NCI-H1694 treated with DMSO at 0.1 percent for 48 hours (cell line): ENCODE measurements around the gene SGCB.

Experiments
- DNase-seq: peaks from one replicate; lab custom pipeline; 2025; lab: John Stamatoyannopoulos, UW

SGCB gene

DNA sequence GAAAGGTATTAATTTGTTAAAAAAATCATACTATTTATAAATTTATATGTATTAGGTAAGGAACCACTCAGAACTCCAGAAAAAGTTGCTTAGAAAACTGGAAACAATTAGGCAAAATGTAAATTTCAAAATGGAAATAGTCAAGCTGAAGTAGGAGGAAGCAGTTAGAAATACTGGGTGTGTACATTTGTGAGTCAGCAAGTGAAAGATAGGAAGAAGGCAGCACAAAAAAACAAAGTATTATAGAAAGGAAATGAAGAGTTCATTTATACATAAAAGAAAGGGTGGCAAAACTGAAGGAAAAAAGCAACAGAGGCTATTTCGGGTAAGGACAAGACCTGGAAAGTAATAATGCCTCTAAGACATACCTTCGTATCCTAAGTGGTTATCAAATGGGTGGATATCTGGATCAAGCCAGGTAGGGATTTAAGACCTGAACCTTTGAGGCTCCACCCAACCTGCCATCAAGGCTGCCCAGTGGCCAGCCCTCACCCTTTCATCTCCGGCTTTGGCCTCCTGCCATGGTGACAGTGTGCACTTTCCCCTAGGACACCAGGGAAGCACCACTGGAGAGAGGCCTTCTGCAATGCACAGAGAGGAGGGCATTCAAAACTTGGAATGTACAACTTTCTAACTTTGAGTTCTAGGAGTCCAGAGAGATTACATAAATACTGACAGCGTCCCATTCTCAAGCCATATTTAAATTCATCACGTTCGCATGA lies 18.0 kb downstream of the SGCB start, which contains the start of gene LRRC66:
TSS of gene LRRC66 (minus strand) at position 428 of the 722 bp plus-strand sequence. CDS start 2,750 bp downstream, outside the sequence.
- DNase-seq: no peak

DNA sequence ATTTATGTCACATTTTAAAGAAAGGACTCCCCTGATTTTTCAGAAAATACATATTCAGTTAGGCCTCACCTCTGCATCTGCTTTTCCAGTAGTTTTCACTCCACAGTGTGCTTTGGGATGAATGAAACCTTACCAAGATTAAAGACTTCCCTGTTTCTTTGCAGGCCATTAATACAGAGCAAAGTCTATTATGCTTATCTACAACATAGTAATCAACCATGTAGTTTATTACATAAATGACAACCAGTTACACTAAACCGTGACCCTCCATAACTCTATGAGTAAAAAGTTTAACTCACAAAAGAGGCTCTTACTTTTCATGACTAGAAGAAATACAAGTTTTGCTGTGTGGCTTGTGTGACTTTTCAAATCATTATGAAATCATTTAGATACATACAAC lies 20.3 kb downstream of the SGCB start:
- no peak for DNase-seq

DNA sequence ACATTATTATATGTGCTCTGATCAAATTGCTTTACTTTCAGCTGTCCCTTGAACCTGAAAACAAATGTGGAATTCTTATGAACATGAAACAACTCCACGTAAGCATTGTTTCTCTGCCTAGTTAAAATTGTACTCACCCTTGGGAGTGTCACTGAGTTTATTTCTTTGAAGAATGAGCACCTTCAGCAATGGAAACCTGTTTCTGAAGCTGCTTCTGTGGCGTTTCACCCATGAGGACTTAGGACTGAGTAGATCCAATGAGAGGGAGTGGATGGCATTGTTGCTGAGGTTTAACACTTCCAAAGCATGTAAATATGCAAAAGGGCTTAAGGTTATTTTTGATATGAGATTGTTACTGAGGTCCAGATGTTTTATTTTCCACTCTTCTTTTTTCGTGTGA lies 21.1 kb downstream of the SGCB start:
- no peak for DNase-seq

DNA sequence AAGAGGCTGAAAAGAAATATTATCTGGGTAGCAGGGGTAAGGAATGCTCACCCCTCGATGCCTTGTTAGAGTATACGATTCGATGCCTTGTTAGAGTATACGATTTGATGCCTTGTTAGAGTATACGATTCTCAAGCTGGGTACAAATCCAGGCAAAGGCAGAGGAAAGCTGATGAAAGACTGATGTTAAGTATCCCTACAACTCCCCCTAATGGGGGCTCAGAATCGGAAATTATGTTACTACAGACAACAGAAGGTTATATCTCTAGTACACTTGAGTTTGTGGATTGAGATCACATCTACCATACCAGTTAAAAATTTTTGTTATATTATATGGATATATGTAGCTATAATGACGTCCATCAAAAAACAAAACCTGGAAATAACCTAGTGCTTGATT lies 22.7 kb downstream of the SGCB start:
- DNase-seq: peak; percentile 6

DNA sequence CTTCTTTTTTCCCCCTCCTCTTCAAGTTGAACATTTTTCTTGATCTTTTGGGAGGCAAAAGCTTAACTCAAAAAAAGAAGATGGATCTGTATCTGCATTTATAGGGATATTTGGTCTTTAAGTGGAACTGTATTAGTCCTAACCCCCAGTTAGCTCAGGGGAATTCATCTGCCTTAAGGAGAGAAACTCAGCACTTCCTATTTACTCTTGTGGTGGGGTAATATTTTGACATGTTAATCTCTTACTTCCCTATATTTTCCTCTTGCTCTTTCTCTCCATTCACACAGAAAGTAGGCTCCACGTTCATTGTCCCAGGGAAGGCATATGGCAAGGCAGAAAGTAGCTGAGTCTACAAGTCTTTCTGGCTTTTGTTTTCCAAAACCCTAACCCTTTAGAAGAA lies 23.2 kb downstream of the SGCB start:
- no peak for DNase-seq

DNA sequence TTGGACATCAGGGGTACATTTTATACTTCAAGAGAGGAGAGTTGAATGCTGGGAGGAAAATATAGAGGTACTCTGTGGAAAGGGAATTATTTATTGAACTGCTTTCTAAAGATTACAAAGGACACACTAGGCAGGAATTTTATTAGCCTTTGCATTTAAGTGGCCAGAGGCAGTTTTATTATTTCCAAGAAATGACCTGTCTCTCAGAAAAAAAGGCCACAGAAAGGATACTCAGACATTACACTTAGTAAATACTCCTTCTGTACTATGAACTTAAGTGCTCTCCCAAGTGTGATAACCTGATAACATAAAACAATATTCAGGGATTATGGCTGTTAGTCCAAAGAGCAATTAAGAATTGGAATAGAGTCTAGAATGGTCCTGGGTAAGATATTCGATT lies 25.4 kb downstream of the SGCB start:
- DNase-seq: no peak

DNA sequence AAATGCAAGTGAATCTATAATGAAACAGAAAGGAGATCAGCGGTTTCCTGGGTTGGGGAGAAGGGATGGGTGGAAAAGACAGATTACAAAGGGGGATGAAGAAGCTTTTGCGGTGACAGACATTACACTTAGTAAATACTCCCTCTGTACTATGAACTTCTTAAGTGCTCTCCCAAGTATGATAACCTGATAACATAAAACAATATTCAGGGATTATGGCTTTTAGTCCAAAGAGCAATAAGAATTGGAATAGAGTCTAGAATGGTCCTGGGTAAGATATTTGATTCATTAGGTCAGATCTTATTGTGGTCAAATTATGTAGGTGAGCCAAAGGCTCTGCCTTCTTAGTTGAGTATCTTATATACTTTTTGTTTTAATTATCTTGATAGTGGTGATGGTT lies 27.1 kb downstream of the SGCB start:
- DNase-seq: no peak

DNA sequence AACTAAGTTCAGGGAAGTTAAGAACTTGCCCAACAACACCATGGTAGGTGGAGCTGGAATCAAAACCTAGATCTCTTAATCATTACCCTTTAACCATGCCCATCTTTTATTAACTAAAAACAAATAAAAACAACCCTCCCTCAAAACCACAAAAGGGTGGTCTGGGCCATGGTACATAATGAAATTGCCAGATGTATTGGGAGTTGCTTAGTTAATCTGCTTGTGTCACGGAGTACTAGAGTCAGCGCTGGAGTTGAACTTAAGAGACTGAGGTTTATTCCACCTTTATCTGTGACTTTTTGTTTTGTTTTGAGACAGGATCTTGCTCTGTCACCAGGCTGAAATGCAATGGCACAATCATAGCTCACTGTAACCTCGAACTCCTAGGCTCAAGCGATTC lies 31.2 kb downstream of the SGCB start:
- DNase-seq: no peak

DNA sequence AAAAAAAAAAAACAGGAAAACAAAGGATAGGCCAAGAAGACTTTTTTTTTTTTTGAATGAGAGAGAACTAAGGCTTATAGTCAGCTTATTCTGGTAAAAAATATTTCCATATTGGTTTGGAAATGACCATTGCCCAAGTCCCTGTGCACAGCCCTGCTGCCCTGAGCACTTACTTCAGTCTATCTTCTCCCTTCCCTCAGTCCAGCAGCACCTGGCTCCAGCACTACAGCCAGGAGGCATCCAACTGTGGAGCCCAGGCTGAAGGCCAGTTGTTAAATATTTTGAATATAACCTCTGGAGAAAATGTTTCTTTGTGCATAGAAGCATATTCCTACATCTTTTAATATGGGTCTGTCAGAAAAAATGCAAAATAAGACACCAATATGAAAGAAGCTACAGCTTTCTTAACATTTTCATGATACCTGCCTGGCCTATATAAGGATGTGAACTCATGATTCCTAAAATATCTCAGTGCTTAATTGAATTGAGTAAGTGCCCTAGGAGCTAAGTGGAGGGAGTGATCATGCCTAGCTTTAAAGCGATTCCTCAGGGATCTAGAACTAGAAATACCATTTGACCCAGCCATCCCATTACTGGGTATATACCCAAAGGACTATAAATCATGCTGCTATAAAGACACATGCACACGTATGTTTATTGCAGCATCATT lies 32.4 kb downstream of the SGCB start:
- no peak for DNase-seq

DNA sequence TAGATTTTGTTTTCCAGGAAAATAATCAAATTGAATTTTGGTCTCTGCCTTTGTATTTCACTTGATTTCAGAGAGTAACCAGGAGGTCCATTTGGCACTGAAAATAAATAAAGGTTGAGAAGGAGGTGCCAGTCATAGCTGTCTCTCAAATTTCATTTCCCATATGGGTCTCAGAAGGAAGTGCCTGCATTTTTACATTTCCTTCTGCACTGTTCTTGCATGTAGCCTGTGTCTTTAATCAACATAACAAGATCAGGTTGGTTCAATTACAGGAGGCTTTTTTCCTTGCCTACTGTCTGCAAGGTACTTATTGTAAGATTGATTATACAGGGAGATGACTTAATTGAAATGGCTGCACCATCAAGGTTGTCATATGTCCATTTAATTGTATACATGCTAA lies 33.7 kb downstream of the SGCB start:
- DNase-seq: no peak

DNA sequence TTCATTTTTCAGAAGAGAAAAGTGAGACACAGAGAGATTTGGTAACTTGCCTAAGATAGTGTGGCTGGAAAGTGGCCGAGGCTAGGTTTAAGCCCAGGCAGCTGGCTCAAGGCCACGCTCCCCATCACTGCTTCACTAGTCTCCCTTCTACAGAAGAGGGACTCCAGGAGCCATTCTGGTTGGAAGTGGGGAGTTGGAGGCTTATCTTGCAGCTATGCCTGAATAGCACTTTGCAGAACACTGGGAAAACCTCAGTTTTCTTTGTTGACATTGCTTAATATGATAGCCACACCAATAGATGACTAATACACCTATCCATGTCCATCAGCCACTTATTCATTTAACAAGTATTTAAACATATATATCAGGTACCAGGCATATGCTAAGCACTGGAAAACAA lies 36.5 kb downstream of the SGCB start:
- DNase-seq: no peak

DNA sequence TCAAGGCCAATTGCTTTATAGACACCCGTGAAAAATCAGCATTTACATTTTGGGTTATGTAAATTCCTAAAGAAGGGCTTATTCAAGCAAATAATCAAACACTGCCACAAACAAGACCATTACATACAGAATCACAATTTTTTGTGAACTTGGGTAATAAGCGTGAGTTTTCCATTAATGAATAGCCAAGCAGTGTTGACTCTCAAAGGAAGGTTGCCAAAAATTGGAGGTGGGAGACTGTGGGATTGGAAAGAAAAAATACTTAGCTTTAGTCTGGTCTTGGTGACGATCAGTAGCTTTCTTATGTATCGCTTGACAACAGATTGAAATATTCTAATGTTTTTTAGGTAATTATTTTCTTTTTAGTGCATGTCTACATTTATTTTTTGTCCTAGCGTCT lies 38.8 kb downstream of the SGCB start:
- no peak for DNase-seq

DNA sequence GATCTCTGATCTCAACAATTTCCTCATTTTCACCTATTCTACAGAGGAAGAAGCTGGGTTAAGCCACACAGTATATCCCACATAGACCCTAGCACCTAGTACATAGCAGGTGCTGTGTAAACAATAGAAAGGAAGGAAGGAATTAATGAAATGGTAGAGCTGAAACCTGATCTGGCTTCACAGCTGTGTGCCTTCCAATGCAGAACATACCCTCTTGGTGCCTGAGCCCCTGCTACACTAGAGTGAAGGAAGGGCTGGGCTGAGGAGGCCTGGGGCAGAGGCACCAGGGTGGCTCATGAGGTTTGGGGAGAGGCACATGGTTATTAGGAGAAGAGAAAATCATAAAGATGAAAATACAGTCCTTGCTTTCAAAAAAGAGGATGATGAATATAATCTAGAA lies 39.3 kb downstream of the SGCB start:
- no peak for DNase-seq

DNA sequence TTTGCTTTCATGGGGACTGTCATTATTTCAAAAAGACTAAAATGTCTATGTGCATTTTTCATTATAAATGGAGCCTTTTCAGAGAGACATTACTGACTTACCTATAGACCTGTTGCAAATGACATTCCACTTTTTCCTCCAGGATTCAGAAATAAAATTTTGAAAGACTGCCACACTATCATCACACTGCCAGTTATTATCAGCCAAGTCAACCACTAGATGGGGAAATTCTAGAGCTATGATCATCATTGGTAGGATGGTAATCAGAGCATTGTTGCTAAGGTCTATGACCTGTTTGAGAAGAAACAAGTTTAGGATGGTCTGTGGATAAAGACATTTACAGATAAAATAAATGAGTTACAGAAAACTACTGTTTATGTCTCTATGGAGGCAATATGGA lies 40.5 kb downstream of the SGCB start:
- DNase-seq: no peak

DNA sequence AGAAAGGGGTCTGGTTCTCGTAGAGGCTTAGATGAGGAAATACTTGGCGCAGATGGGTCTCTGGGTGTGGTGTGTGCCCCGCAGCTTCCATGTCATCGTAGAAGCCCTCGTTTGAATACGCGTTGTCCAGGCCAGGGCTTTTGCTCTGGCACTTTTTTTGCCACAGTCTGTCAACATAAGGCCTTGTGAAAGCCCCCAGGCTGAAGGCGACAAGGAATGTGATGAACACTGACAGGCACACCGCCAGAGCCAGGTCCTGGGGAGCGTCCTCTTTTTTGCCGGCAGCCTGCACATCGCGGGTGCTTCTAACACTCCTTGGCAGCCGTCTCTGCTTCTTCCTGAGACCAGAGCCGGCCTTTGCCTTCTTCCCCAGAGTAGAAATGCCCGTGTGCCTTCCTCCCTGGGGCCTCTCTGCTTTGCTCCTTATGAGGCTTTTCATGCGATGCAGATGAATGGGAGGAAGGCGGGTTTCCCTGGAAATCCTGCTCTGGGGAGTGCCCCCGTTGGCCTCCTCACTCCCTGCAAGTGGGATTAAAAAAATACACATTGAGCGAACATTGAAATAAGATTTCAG lies 42.4 kb downstream of the SGCB start:
- DNase-seq: no peak
